Neural crest cell (in vitro differentiated cells): ENCODE results near the gene EXOC3L1. TPM values are rescaled to one million over a fixed set of nuclear protein-coding genes. Genes with fewer than 3 reads are reported as not detected.

Source experiments
- DNase-seq: peaks from one replicate; pipeline ENCODE4 v3.0.0; 2021; ENCODE audit warnings: low read depth, mixed read lengths, low spot score
- H3K27ac Mint-ChIP-seq: one replicate; pipeline ENCODE4 v1.8.0; 2021; ENCODE audit warnings: mild to moderate bottlenecking, mixed read lengths; ENCODE audit not compliant: unreplicated experiment
- H3K27me3 Mint-ChIP-seq: 2 replicates; pipeline ENCODE4 v1.8.0; 2021; ENCODE audit warnings: low read depth, mild to moderate bottlenecking, mixed read lengths
- H3K36me3 Mint-ChIP-seq: 2 replicates; pipeline ENCODE4 v1.8.0; 2021; ENCODE audit warnings: low read depth, mild to moderate bottlenecking, mixed read lengths
- H3K4me1 Mint-ChIP-seq: 2 replicates; pipeline ENCODE4 v1.8.0; 2021; ENCODE audit warnings: mixed read lengths
- H3K4me3 Mint-ChIP-seq: one replicate; pipeline ENCODE4 v1.8.0; 2021; ENCODE audit warnings: mild to moderate bottlenecking, mixed read lengths
- H3K9me3 Mint-ChIP-seq: 2 replicates; pipeline ENCODE4 v1.8.0; 2021; ENCODE audit warnings: mixed read lengths
- total RNA-seq: library from RNA; stranded (reverse); gene quantifications from 2 replicates; pipeline ENCODE4 v1.2.1, GENCODE V29; 2021
- TF ChIP-seq, protein P1 (sequence below): fragments of 200-600 bp; sonication (generic); conservative IDR thresholded peaks from 2 replicates; pipeline ENCODE4 v1.5.0; 2021; ENCODE audit warnings: antibody characterized with exemption, mild to moderate bottlenecking

The EXOC3L1 gene
- total RNA-seq, 1 donor from 2014 or later: 0.44 TPM

DNA sequence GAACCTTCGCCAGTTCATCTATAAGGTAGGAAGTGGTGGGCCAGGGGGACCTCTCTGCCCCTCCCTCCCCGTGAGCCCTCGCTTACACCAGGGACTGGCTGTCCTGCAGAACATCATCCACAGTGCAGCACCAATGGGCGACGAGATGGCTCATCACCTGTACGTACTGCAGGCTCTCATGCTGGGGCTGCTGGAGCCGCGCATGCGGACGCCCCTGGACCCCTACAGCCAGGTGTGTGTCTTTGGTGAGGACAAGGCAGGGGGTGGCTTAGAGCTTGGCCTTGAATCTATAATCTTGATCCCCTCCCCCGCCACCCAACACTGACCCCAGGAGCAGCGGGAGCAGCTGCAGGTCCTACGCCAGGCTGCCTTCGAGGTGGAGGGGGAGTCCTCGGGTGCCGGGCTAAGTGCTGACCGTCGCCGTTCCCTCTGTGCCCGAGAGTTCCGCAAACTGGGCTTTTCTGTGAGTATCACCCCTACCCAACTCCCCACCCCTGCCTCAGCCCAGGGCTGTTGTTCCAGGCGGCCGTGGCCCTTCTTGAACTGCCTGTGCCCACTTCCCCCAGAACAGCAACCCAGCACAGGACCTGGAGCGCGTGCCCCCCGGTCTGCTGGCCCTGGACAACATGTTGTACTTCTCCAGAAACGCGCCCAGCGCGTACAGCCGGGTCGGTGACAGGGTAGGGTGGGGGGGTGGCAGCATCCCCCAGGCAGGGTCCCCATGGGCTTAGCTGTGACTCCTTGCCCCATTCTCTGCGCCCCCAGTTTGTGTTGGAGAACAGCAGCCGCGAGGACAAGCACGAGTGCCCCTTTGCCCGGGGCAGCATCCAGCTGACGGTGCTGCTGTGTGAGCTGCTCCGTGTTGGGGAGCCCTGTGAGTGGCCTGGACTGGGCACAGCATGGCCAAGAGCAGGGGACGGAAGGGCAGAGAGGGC is 11.7 kb upstream of the EXOC3L1 start:
- Mint-ChIP-seq H3K4me3 (no peak overlapping the region), H3K36me3 (peaks cover 2% of the 10 kb centered on the region), H3K27ac (no peak overlapping the region), H3K9me3 (no peaks in the 10 kb centered on the region), H3K27me3 (no peaks in the 10 kb centered on the region), H3K4me1 (peaks cover 5% of the 10 kb centered on the region)
- TF ChIP-seq, protein P1, sequence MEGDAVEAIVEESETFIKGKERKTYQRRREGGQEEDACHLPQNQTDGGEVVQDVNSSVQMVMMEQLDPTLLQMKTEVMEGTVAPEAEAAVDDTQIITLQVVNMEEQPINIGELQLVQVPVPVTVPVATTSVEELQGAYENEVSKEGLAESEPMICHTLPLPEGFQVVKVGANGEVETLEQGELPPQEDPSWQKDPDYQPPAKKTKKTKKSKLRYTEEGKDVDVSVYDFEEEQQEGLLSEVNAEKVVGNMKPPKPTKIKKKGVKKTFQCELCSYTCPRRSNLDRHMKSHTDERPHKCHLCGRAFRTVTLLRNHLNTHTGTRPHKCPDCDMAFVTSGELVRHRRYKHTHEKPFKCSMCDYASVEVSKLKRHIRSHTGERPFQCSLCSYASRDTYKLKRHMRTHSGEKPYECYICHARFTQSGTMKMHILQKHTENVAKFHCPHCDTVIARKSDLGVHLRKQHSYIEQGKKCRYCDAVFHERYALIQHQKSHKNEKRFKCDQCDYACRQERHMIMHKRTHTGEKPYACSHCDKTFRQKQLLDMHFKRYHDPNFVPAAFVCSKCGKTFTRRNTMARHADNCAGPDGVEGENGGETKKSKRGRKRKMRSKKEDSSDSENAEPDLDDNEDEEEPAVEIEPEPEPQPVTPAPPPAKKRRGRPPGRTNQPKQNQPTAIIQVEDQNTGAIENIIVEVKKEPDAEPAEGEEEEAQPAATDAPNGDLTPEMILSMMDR: no peak
- DNase-seq: no peak

DNA sequence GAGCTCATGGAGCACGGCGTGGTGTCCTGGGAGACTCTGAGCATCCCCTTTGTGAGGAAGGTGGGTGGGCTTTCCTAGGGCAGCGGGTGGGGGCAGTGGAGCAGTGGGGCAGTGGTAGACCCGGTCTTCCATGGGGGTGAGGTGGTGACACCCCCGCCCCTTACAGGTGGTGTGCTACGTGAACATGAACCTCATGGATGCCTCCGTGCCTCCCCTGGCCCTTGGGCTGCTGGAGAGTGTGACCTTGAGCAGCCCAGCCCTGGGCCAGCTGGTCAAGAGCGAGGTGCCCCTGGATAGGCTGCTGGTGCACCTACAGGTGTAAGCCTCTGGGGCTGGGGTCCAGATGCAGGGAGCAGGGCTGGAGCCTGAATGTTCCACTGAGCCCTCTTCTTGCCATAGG is 10.6 kb upstream of the EXOC3L1 start:
- DNase-seq: no peak
- TF ChIP-seq, protein P1: no peak
- Mint-ChIP-seq H3K9me3 (no peaks in the 10 kb centered on the region), H3K27me3 (no peaks in the 10 kb centered on the region), H3K4me3 (peak overlapping the region; percentile 44), H3K27ac (no peak overlapping the region), H3K4me1 (peaks cover 8% of the 10 kb centered on the region), H3K36me3 (peaks cover 9% of the 10 kb centered on the region)

DNA sequence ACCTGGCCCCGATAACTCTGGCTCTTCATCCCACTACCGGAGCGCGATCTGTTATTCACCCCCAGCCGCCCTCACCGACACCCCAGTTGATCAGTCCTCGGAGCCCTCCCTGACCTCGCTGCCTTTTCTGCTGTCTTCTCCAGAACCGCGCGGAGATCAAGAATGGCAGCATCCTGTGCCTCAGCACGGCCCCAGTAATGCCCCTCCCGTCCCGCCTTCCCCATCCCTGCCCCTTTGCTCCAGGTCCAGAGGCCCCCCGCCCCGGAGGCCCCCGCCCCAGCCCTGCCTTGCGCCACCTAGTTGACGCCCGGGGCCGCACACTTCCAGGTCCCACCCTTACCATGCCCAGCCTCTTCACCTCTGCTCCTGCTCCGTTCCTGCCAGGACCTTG is 9.9 kb upstream of the EXOC3L1 start:
- no peaks in the 10 kb centered on the region for H3K9me3 Mint-ChIP-seq
- H3K27ac Mint-ChIP-seq: no peak overlapping the region
- no peak for DNase-seq
- peak overlapping the region; percentile 34 for H3K4me3 Mint-ChIP-seq
- peaks cover 8% of the 10 kb centered on the region for H3K4me1 Mint-ChIP-seq
- peaks cover 9% of the 10 kb centered on the region for H3K36me3 Mint-ChIP-seq
- TF ChIP-seq, protein P1: peak; percentile 9
- no peaks in the 10 kb centered on the region for H3K27me3 Mint-ChIP-seq

DNA sequence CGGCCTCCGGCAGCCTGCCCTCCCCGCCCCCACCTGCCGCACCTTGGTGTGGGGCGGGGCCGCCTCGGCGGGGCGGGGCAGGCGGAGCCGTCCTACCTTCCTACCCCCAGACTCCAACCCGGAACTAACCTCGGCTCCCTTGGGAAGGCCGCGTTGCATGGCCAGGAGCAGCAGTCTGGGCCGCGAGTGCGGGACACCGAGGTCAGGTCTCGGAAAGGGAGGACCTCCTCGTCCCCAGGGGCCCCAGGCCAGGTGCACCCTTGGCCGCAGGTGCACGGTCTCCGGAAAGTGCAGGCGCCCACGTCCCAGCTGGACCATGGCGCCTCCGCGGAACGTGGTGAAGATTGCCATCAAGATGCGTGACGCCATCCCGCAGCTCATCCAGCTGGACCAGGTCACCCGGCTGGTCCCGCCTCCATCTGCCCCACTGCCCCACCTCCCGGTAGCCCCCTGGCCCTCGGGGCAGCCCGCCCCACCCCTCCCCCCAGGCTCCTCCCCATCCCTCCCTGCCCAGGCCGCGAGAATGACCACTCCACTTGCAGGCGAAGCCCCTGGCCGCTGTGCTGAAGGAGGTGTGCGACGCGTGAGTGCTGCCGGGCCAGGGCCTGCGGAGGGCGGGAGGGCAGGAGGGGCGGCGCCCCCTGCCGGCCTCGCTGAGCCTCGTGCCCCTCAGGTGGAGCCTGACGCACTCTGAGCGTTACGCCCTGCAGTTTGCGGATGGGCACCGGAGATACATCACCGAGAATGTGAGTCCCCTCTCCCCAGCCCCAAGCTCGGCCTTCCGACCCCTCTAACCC is 9.3 kb upstream of the EXOC3L1 start, which contains the start of gene ELMO3:
Gene ELMO3 (plus strand): TSS at position 121 of the 797 bp plus-strand sequence. CDS start 196 bp downstream, at position 317.
- Mint-ChIP-seq H3K27ac (no peak within 1 kb of the TSS), H3K4me1 (peaks cover 8% of the 10 kb centered on the region), H3K4me3 (peak within 1 kb of the TSS; percentile 65), H3K36me3 (peaks cover 9% of the 10 kb centered on the region), H3K9me3 (no peaks in the 10 kb centered on the region), H3K27me3 (no peaks in the 10 kb centered on the region)
- TF ChIP-seq, protein P1: peak; percentile 63
- DNase-seq: no peak

DNA sequence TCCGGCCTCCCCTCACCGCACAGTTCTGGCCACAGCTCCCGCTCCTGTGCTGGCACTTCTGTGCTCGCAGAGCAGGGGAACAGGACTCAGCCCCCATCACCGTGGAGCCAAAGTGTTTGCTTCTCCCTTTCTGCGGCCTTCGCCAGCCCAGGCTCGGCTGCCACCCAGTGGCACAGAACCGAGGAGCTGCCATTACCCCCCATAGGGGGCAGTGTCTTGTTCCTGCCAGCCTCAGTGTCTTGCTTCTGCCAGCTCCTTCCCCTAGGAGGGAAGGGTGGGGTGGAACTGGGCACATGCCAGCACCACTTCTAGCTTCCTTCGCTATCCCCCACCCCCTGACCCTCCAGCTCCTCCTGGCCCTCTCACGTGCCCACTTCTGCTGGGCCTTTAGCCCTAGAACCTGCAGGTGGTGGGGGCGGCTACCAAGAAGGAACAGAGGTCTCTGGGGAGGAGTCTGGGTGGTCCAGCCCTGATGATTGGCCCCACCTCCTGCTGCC is 8.3 kb upstream of the EXOC3L1 start:
- DNase-seq: no peak
- TF ChIP-seq, protein P1: peak; percentile 46
- no peak overlapping the region for H3K27ac Mint-ChIP-seq
- peak overlapping the region; percentile 65 for H3K4me3 Mint-ChIP-seq
- peaks cover 9% of the 10 kb centered on the region for H3K36me3 Mint-ChIP-seq
- H3K9me3 Mint-ChIP-seq: no peaks in the 10 kb centered on the region
- H3K4me1 Mint-ChIP-seq: peaks cover 17% of the 10 kb centered on the region
- H3K27me3 Mint-ChIP-seq: no peaks in the 10 kb centered on the region
